HepG2 (cell line): ENCODE measurements around the gene ILRUN. TPM values are rescaled to one million over a fixed set of nuclear protein-coding genes. Genes with fewer than 3 reads are reported as not detected.
A peak's percentile ranks its signal among the peaks of the same experiment; 100 is the strongest.

Experiments used
- ATAC-seq: fragments of 200-7000 bp; cut with Tn5 transposase; 3 replicates; pipeline ENCODE4 v1.9.1; 2020; ENCODE audit warnings: mild to moderate bottlenecking, moderate library complexity
- BruUV-seq: library from RNA; stranded (reverse); fragments of 400-500 nt; replicated peaks from 2 replicates; lab custom pipeline; 2021; lab: Mats Ljungman, UMichigan
- CTCF ChIA-PET: fragments of 300-600 bp; formaldehyde crosslinking; extraction: SDS; loops from one replicate; lab custom pipeline; 2021; ENCODE audit warnings: low total read pairs, inconsistent platforms, low intra/inter-chr PET ratio; lab: Yijun Ruan, JAX
- POLR2A ChIA-PET: fragments of 350-600 bp; sonication (Branson Sonifier 250); formaldehyde crosslinking; loops from one replicate; lab custom pipeline; 2020; ENCODE audit warnings: antibody characterized with exemption, inconsistent platforms; lab: Yijun Ruan, JAX
- DNase-seq: peaks from one replicate; pipeline ENCODE4 v3.0.0-alpha.2; 2015; ENCODE audit warnings: low spot score
- FAIRE-seq: peaks from 3 replicates; lab custom pipeline; 2011; peaks lifted over from hg19 to GRCh38; lab: Jason Lieb, UNC
- H2AFZ ChIP-seq: one replicate; pipeline ENCODE4 v1.6.1; 2011; ENCODE audit warnings: low read length, inconsistent platforms
- H3K27ac ChIP-seq: fragments of 300-600 bp; 3 replicates; pipeline ENCODE4 v1.8.0; 2011; ENCODE audit warnings: mixed run types, mild to moderate bottlenecking, mixed read lengths, low read length, inconsistent platforms; ENCODE audit not compliant: insufficient read depth; ENCODE audit errors: extremely low read length
- H3K27me3 ChIP-seq, 2 experiments: fragments of 200-600 bp in 1 of 2; 2 replicates in 1 of 2; 3 replicates in 1 of 2; pipeline versions ENCODE4 v1.6.0 to v1.8.0; 2011; ENCODE audit warnings: low read length in 2 of 2, mild to moderate bottlenecking in 2 of 2, moderate library complexity in 2 of 2, inconsistent platforms in 1 of 2; ENCODE audit not compliant: insufficient read depth in 2 of 2, control insufficient read depth in 1 of 2
- H3K36me3 ChIP-seq, 2 experiments: fragments of 200-600 bp in 1 of 2; replicated peaks in 1 of 2; 2 replicates in 1 of 2; 3 replicates in 1 of 2; pipeline versions ENCODE4 v1.5.1 to v1.8.0; 2011; ENCODE audit warnings: low read length in 2 of 2, inconsistent platforms in 1 of 2; ENCODE audit not compliant: insufficient read depth in 2 of 2, control insufficient read depth in 1 of 2
- H3K4me1 ChIP-seq: 2 replicates; pipeline ENCODE4 v1.5.1; 2012; ENCODE audit warnings: low read length, inconsistent platforms; ENCODE audit not compliant: insufficient read depth
- H3K4me2 ChIP-seq: 2 replicates; pipeline ENCODE4 v1.6.0; 2011; ENCODE audit warnings: low read depth, low read length, inconsistent platforms
- H3K4me3 ChIP-seq, 3 experiments: fragments of 200-600 bp in 1 of 3; sonication (generic), shearing (Covaris generic) in 1 of 3; replicated peaks in 1 of 3; 2 replicates each; pipeline ENCODE4 v1.5.1; 2011 to 2016; ENCODE audit warnings: low read length in 3 of 3, inconsistent platforms in 2 of 3, low read depth in 2 of 3, mild to moderate bottlenecking in 2 of 3, control low read depth in 1 of 3, mixed read lengths in 1 of 3; ENCODE audit not compliant: insufficient read depth in 1 of 3
- H3K79me2 ChIP-seq: one replicate; pipeline ENCODE4 v1.6.1; 2011; ENCODE audit warnings: low read length, inconsistent platforms; ENCODE audit not compliant: insufficient read depth
- H3K9ac ChIP-seq: 2 replicates; pipeline ENCODE4 v1.6.0; 2011; ENCODE audit warnings: mild to moderate bottlenecking, low read depth, low read length, inconsistent platforms; ENCODE audit not compliant: insufficient read depth
- H3K9me3 ChIP-seq: 2 replicates; pipeline ENCODE4 v1.5.1; 2012; ENCODE audit warnings: mild to moderate bottlenecking, low read length
- H4K20me1 ChIP-seq: 2 replicates; pipeline ENCODE4 v1.6.0; 2011; ENCODE audit warnings: inconsistent platforms, mild to moderate bottlenecking, low read length, moderate library complexity; ENCODE audit not compliant: insufficient read depth
- POGZ ChIP-seq: sonication (generic); formaldehyde crosslinking; IDR thresholded peaks from 2 replicates; pipeline ENCODE4 v1.4.0; 2020; ENCODE audit warnings: mild to moderate bottlenecking, missing genetic modification reagents
- SAP130 ChIP-seq: IDR thresholded peaks from 2 replicates; pipeline ENCODE4 v1.6.1; 2016; ENCODE audit warnings: low read depth
- SP4 ChIP-seq: sonication (generic); formaldehyde crosslinking; IDR thresholded peaks from 2 replicates; pipeline ENCODE4 v1.8.1; 2023; ENCODE audit warnings: mild to moderate bottlenecking, missing genetic modification reagents
- ZNF121 ChIP-seq: sonication (generic); formaldehyde crosslinking; IDR thresholded peaks from 2 replicates; pipeline ENCODE4 v1.5.0; 2020; ENCODE audit warnings: mild to moderate bottlenecking, missing genetic modification reagents
- ZNF343 ChIP-seq: sonication (generic); formaldehyde crosslinking; IDR thresholded peaks from 2 replicates; pipeline ENCODE4 v1.4.0; 2020; ENCODE audit warnings: mild to moderate bottlenecking, missing genetic modification reagents
- ZNF83 ChIP-seq: sonication (generic); formaldehyde crosslinking; IDR thresholded peaks from 2 replicates; pipeline ENCODE4 v1.4.0; 2020; ENCODE audit warnings: missing genetic modification reagents, mild to moderate bottlenecking, borderline replicate concordance
- WGBS: methylation state at CpG from one replicate; pipeline ENCODE4 v1.1.6; 2017; ENCODE audit warnings: low lambda C conversion rate; 5-methylcytosine and 5-hydroxymethylcytosine counted together
- in situ Hi-C: cut with HindIII; loops from 2 replicates; pipeline ENCODE4 v1.10.0; 2017; ENCODE audit warnings: low pct_unique_long_range_greater_than_20kb; ENCODE audit not compliant: extremely low pct_ligation_motif_present
- intact Hi-C: fragments of 100-400 bp; cut with micrococcal nuclease; formaldehyde crosslinking; loops from one replicate; pipeline ENCODE4 v1.10.0; 2022; ENCODE audit not compliant: unreplicated experiment
- polyA plus RNA-seq, 8 experiments: library from polyadenylated mRNA; depleted of rRNA in 3 of 8; stranded (reverse) in 7 of 8; unstranded in 1 of 8; fragments of >200 nt; fragmentation: Illumina TruSeq in 4 of 8; extraction: Trizol in 4 of 8; gene quantifications; 2 replicates each; pipeline versions ENCODE4 v1.2.1 to v1.2.3, GENCODE V29; 2011 to 2016; ENCODE audit warnings: low read depth in 4 of 8, missing spikeins in 1 of 8, mixed read lengths in 1 of 8; ENCODE audit not compliant: insufficient read depth in 1 of 8
- total RNA-seq, 5 experiments: library from RNA; depleted of rRNA; stranded (reverse); fragments of >200 nt; fragmentation: Illumina TruSeq; extraction: Trizol; gene quantifications; 2 replicates each; pipeline ENCODE4 v1.2.3, GENCODE V29; 2016; ENCODE audit warnings: low read depth in 1 of 5
- TF ChIP-seq, protein P1 (sequence below): sonication (generic); formaldehyde crosslinking; IDR thresholded peaks from 2 replicates; pipeline ENCODE4 v1.5.0; 2020; ENCODE audit warnings: missing genetic modification reagents, mild to moderate bottlenecking, borderline replicate concordance
- TF ChIP-seq, protein P2 (sequence below): sonication (generic); formaldehyde crosslinking; IDR thresholded peaks from 2 replicates; pipeline ENCODE4 v1.4.0; 2020; ENCODE audit warnings: missing genetic modification reagents
- TF ChIP-seq, protein P3 (sequence below): IDR thresholded peaks from 2 replicates; pipeline ENCODE4 v1.4.0; 2020; ENCODE audit warnings: mild to moderate bottlenecking, missing genetic modification reagents

Gene ILRUN
- total and polyA plus RNA-seq, 2 of the 13 experiments (the other 11 are each of a cell fraction or from before 2014, with no cell fraction given) = 45.5 to 66.6 TPM

DNA sequence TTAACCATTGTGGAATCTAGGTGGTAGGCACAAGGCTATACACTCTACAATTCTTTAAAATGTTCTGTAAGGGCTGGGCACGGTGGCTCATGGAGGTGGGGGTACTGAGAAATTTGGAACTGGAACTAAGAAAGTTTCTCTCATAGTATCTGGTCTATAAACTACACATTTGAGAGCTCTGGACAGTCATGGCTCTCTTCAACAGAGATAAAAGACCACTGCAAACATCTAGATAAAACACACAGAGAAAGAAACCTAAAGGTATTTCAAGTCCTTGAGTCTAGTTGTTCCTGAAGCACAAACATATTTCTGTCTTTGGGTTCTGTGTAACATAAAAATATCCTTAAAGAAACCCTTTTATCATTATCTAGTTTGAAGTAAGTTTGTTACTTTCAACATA lies 35.2 kb downstream of the ILRUN start:
- in situ Hi-C loops (no loop called here), intact Hi-C loops (loop anchor here (5.0 kb wide), 1 partner anchor 1261 kb away; the partner anchor contains the start of gene SRPK1)
- no peak for FAIRE-seq
- H3K79me2 ChIP-seq = peaks cover 90% of the 10 kb centered on the region
- BruUV-seq = no TSS peak
- H3K27ac ChIP-seq = peak overlapping the region; percentile 50
- peaks cover 98% of the 10 kb centered on the region for H3K4me1 ChIP-seq
- H3K4me3 ChIP-seq = no peak overlapping the region
- no peak for DNase-seq
- H3K27me3 ChIP-seq = no peaks in the 10 kb centered on the region
- no peak overlapping the region for H3K4me2 ChIP-seq
- H2AFZ ChIP-seq = no peak overlapping the region
- CTCF ChIA-PET = no interaction called here
- H3K36me3 ChIP-seq = no peaks in the 10 kb centered on the region
- H4K20me1 ChIP-seq = no peaks in the 10 kb centered on the region
- WGBS = 84% methylated on average over 1 of the region's 1 CpG
- TF ChIP-seq, protein P1, sequence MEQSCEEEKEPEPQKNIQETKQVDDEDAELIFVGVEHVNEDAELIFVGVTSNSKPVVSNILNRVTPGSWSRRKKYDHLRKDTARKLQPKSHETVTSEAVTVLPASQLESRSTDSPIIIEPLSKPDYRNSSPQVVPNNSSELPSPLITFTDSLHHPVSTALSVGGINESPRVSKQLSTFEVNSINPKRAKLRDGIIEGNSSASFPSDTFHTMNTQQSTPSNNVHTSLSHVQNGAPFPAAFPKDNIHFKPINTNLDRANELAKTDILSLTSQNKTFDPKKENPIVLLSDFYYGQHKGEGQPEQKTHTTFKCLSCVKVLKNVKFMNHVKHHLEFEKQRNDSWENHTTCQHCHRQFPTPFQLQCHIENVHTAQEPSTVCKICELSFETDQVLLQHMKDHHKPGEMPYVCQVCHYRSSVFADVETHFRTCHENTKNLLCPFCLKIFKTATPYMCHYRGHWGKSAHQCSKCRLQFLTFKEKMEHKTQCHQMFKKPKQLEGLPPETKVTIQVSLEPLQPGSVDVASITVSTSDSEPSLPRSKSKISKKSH = no peak
- TF ChIP-seq, all 625 proteins: peak for 0
- POLR2A ChIA-PET = no interaction called here
- no peak for ATAC-seq
- no peaks in the 10 kb centered on the region for H3K9me3 ChIP-seq
- H3K9ac ChIP-seq = no peak overlapping the region

DNA sequence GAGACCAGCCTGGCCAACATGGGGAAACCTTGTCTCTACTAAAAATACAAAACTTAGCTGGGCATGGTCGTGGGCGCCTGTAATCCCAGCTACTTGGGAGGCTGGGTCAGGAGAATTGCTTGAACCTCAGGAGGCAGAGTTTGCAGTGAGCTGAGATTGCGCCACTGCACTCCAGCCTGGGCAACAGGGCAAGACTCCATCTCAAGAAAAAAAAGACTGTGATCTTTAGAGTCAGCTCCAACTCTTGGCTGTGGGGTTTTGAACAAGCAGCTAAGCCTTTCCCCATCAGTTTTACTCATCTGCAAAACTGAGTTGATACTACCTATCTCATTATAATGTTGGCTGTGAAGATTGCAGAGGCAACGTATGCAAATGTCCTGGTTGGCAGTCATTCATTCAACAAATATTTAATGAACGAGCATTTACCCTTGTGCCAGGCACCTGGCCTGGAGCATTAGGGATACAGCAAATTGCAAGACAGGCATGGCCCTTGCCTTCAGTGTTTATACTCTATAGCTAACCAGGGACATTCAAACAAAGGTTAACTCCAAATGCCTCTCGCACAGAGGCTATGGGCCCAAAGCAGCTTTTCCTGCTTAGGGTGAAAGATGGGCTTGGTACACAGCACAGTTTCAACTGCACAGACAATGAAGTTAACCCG lies 37.8 kb downstream of the ILRUN start:
- intact Hi-C loops (loop anchor here (5.0 kb wide), 1 partner anchor 134 kb away; the partner anchor contains the start of gene BLTP3A), in situ Hi-C loops (no loop called here)
- DNase-seq (no peak), FAIRE-seq (no peak), ATAC-seq (no peak)
- H3K27ac ChIP-seq = peak overlapping the region; percentile 91
- no peak overlapping the region for H3K9ac ChIP-seq
- H3K36me3 ChIP-seq = peaks cover 2 to 10% of the 10 kb centered on the region in 2 experiments; a peak in 4 of 5 replicates
- no peaks in the 10 kb centered on the region for H3K9me3 ChIP-seq
- H2AFZ ChIP-seq = no peak overlapping the region
- H3K79me2 ChIP-seq = peaks cover 90% of the 10 kb centered on the region
- H4K20me1 ChIP-seq = no peaks in the 10 kb centered on the region
- no peaks in the 10 kb centered on the region for H3K27me3 ChIP-seq
- POLR2A ChIA-PET = interaction anchor here (1.0 to 3.0 kb wide), 3 partner anchors 15 to 114 kb away, joined by 3 to 44 read pairs (median 24); partner anchors contain the start of gene SNRPC
- no TSS peak for BruUV-seq
- H3K4me2 ChIP-seq = no peak overlapping the region
- WGBS = 88% methylated on average over 7 of the region's 7 CpGs
- CTCF ChIA-PET = no interaction called here
- H3K4me1 ChIP-seq = peaks cover 84% of the 10 kb centered on the region
- H3K4me3 ChIP-seq = no peak overlapping the region
- TF ChIP-seq ZNF343 = no peak
- TF ChIP-seq SAP130 = 0 out of 2 replicates have a peak, but pooled peaks have one; percentile 16
- TF ChIP-seq, protein P2, sequence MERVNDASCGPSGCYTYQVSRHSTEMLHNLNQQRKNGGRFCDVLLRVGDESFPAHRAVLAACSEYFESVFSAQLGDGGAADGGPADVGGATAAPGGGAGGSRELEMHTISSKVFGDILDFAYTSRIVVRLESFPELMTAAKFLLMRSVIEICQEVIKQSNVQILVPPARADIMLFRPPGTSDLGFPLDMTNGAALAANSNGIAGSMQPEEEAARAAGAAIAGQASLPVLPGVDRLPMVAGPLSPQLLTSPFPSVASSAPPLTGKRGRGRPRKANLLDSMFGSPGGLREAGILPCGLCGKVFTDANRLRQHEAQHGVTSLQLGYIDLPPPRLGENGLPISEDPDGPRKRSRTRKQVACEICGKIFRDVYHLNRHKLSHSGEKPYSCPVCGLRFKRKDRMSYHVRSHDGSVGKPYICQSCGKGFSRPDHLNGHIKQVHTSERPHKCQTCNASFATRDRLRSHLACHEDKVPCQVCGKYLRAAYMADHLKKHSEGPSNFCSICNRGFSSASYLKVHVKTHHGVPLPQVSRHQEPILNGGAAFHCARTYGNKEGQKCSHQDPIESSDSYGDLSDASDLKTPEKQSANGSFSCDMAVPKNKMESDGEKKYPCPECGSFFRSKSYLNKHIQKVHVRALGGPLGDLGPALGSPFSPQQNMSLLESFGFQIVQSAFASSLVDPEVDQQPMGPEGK (CRISPR knock-in tag) = no peak
- TF ChIP-seq ZNF83 (CRISPR knock-in tag) = no peak
- TF ChIP-seq, protein P3, sequence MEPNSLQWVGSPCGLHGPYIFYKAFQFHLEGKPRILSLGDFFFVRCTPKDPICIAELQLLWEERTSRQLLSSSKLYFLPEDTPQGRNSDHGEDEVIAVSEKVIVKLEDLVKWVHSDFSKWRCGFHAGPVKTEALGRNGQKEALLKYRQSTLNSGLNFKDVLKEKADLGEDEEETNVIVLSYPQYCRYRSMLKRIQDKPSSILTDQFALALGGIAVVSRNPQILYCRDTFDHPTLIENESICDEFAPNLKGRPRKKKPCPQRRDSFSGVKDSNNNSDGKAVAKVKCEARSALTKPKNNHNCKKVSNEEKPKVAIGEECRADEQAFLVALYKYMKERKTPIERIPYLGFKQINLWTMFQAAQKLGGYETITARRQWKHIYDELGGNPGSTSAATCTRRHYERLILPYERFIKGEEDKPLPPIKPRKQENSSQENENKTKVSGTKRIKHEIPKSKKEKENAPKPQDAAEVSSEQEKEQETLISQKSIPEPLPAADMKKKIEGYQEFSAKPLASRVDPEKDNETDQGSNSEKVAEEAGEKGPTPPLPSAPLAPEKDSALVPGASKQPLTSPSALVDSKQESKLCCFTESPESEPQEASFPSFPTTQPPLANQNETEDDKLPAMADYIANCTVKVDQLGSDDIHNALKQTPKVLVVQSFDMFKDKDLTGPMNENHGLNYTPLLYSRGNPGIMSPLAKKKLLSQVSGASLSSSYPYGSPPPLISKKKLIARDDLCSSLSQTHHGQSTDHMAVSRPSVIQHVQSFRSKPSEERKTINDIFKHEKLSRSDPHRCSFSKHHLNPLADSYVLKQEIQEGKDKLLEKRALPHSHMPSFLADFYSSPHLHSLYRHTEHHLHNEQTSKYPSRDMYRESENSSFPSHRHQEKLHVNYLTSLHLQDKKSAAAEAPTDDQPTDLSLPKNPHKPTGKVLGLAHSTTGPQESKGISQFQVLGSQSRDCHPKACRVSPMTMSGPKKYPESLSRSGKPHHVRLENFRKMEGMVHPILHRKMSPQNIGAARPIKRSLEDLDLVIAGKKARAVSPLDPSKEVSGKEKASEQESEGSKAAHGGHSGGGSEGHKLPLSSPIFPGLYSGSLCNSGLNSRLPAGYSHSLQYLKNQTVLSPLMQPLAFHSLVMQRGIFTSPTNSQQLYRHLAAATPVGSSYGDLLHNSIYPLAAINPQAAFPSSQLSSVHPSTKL (CRISPR knock-in tag) = 0 out of 2 replicates have a peak, but pooled peaks have one; percentile 14
- no peak for TF ChIP-seq SP4 (CRISPR knock-in tag)
- TF ChIP-seq ZNF121 = peak; percentile 93
- TF ChIP-seq POGZ (CRISPR knock-in tag) = 0 out of 2 replicates have a peak, but pooled peaks have one; percentile 6
